ENCODE results near the gene KIF3A.
"Not testable (repeated sequence)": the region's sequence is repeated elsewhere in the genome, so short reads cannot be mapped to it uniquely, and the experiment has no call there.

Gene KIF3A

DNA sequence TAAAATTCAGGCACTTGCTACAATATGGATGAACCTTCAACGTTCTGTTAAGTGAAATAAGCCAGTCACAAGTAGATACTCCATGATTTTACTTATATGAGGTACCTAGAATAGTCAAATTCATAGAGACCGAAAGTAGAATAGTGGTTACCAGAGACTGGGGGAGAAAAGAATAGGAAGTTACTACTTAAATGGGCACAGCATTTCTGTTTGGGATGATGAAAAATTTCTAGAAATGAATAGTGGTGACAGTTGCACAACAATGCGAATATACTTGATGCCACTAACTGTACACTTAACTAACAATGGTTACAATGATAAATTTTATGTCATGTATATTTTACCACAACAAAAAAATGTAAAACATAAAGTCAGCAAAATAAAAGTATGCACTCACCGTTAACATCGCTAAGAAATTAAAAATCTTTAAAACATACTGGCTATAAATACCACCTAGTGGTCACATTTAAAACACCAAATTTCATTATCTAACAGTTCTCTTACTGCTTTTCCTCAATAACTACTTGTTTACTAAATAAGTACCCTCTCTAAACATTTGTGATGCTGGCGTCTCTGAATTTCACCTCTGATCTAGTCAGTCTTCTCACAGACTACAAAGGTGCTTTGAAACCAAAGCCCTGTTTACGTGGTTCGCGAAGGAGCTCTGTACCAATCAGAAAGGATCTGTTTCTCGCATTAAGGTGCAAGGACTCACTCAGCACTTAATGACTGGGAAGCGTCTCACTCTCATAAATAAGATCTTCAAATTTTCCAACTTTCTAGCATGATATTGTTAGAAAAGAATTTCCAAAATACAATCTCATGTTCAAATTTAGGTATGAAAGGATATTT, 22.7 kb downstream of the KIF3A start:
- no peak for DNase-seq

GRCh38 chr5:132708645-132709044, 28.7 kb downstream of the KIF3A start:
- no peak for DNase-seq

DNA sequence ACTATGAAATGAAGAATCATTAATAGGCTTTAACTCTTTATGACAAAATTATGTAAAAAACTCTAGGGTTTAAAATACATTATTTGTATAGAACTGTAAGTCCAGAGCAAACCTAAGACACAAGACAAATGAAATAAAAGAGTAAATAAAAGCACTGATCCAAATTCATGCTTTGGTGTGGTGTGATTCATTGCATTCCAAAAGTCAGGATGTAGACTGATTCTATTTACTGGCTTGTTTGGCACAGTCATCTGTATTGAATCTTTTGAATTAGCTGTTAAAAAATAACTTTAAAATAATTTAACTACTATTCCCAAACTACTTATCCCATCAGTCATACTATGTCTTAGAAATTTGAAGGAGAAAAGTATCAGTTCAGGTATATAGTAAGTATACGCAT, 32.5 kb downstream of the KIF3A start:
- DNase-seq: no peak

DNA sequence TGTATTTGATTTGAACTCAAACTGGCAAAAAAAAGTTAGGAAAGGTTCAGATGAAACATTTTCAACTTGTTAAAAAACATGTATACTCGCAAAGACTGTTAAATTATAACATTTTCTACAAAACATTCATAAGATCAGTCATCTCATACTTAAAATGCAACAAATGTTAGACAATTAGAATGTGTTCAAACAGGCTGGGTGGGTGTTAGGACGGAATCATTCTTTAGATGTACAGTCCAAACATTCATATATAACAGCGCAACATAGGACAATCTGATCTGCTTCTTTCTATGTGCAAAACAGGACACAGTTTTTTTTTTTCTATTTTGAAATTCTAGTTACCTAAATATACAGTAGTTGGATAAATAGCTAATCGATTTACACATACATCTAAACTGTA, 41.4 kb downstream of the KIF3A start:
- no peak for DNase-seq

GRCh38 chr5:132692632-132692967, 44.7 kb downstream of the KIF3A start:
- no peak for DNase-seq

GRCh38 chr5:132691755-132692631, 45.4 kb downstream of the KIF3A start:
- DNase-seq: not testable (repeated sequence)

GRCh38 chr5:132690156-132690555, 47.2 kb downstream of the KIF3A start:
- DNase-seq: no peak

- DNase-seq: no peak
Measured at GRCh38 chr5:132689513-132689912, 47.8 kb downstream of the KIF3A start.

- DNase-seq: no peak
Measured at GRCh38 chr5:132688536-132689339, 48.6 kb downstream of the KIF3A start.

GRCh38 chr5:132687995-132688394, 49.4 kb downstream of the KIF3A start:
- no peak for DNase-seq

DNA sequence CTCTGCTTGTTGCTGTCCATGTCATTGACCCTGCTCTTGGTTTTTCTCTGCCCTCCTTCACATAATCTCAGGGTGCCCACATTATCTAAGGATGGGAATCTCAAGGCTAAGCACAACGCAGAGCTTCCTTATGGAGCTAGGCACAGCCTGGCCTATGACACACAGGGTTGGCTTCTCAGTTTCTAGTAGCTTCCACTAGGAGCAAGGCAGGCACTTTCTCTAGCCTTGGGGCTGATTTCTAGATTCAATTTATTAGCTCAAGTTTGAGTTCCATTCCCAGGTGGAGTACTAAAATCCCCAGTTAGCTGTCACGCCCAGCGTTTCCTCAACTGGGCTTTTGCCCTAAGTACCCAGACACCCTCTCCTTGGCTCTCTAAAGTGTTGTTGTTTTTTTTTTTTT, 51.2 kb downstream of the KIF3A start:
- no peak for DNase-seq

GRCh38 chr5:132684922-132685720, 52.2 kb downstream of the KIF3A start:
- DNase-seq: no peak

DNA sequence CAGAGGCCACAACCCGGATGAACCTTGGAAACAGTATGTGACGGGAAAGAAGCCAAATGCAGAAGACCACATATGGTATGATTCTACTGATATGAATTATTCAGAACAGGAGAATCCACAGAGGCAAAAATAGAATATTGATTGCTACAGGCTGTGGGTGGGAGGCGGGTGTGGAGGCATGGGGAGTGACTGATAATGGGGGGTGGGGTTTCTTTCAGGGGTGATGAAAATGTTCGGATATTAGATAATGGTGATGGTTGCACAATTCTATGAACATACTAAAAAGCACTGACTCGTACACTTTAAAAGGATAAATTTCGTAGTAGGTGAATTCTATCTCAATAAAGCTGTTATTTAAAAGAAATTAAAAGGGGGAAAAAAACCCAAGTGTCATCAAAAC, 52.9 kb downstream of the KIF3A start:
- no peak for DNase-seq

DNA sequence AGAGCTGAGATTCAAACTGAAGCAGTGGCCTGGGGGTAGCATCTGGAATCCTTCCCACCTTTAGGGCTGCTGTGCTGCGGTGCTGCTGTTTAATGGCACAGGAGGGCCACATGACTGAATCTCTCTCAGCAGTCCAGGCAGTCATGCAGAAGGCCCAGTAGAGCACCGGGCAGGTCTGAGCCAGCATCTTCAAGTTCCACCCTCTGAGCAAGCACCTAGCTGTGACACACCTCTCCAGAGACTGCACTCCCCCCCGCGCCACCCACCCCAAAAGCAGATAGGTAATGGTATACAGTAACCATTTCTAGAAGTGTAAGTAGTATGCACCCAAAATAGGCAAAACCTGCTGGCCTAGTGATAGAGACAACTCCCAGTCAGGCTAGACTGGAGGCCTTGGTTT, 55.4 kb downstream of the KIF3A start:
- DNase-seq: no peak

DNA sequence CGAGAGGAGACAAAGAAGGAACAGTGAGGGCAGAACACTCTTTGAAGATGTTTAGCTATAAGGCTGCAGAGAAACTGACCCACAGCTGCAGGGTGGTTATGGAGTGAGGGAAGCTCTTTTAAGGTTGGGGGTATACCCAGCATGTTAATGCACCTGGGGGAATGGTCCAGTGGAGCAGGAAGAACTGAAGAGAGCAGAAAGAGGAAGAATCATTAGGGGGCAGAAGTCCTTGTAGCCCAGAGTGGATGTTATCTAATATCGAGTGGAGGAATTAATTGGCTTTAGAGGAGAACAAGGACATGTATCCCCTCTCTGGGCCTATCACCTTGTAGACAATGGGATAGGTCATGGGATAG, 55.9 kb downstream of the KIF3A start:
- DNase-seq: no peak

GRCh38 chr5:132680780-132681475, 56.4 kb downstream of the KIF3A start:
- DNase-seq: no peak

- DNase-seq: no peak
Measured at GRCh38 chr5:132679717-132680380, 57.5 kb downstream of the KIF3A start.

GRCh38 chr5:132679166-132679565, 58.2 kb downstream of the KIF3A start:
- DNase-seq: no peak

DNA sequence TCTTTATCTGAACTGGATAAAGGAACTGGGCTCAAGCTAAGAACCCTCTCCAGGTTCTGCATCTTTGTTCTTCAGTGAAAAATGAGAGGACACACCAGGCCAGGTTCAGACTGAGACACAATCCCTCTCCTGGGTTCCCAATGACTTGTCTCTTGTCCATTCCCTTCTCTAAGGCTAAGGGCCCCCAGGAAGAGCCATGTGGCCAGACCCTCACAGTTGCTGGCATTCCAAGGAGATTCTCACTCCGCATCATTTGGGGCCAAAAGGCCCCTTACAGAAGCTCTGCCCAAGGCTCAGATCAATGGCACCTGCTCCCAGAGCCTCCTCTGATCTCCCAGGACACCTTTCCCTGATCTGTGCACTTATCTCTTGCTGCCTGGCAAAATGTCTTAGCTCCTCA, 58.6 kb downstream of the KIF3A start:
- DNase-seq: no peak

GRCh38 chr5:132677682-132678400, 59.5 kb downstream of the KIF3A start:
- no peak for DNase-seq

- no peak for DNase-seq
Measured at GRCh38 chr5:132677191-132677590, 60.2 kb downstream of the KIF3A start.

All from NCI-H2029 treated with DMSO at 0.1 percent for 48 hours (cell line).